OCI-LY7 (cell line): Measurements from ENCODE around the gene CRTAC1.

ENCODE experiments used
- EZH2phosphoT487 ChIP-seq: fragments of 200-600 bp; sonication (generic); IDR thresholded peaks from 2 replicates; pipeline ENCODE4 v1.6.1; 2018; ENCODE audit warnings: low read depth, borderline replicate concordance, mild to moderate bottlenecking, mixed run types, antibody characterized with exemption, low read length, moderate library complexity, mixed read lengths
- TF ChIP-seq, protein P1 (sequence below): fragments of 200-600 bp; sonication (generic); conservative IDR thresholded peaks from 2 replicates; pipeline ENCODE4 v1.5.1; 2014; ENCODE audit warnings: mild to moderate bottlenecking, antibody characterized with exemption, low read length, moderate library complexity, mixed read lengths

DNA sequence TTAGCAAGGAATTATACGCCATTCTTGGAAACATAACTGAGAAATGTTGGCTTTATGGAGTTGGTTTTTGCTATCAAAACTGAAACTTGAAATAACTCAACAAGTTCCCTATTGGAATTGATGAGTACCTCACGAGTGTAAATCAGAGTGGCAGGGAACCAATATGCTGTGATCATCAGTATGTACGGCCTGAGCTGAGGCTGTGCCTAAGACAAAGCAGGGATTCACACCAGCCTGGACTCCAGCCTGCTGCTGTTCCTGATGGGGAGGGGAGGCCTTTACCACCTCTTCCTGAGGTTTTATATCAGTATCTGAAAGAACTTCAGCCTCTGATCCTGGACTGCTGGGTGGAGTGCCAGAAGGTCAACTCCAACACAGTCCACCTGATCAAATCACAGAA is 52.7 kb downstream of the CRTAC1 start:
- TF ChIP-seq, protein P1, sequence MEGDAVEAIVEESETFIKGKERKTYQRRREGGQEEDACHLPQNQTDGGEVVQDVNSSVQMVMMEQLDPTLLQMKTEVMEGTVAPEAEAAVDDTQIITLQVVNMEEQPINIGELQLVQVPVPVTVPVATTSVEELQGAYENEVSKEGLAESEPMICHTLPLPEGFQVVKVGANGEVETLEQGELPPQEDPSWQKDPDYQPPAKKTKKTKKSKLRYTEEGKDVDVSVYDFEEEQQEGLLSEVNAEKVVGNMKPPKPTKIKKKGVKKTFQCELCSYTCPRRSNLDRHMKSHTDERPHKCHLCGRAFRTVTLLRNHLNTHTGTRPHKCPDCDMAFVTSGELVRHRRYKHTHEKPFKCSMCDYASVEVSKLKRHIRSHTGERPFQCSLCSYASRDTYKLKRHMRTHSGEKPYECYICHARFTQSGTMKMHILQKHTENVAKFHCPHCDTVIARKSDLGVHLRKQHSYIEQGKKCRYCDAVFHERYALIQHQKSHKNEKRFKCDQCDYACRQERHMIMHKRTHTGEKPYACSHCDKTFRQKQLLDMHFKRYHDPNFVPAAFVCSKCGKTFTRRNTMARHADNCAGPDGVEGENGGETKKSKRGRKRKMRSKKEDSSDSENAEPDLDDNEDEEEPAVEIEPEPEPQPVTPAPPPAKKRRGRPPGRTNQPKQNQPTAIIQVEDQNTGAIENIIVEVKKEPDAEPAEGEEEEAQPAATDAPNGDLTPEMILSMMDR: no peak
- TF ChIP-seq EZH2phosphoT487: no peak
